Esophagus squamous epithelium (tissue), 5 donors: Measurements from ENCODE around the gene TMEM108. TPM values are rescaled to one million over a fixed set of nuclear protein-coding genes. Genes with fewer than 3 reads are reported as not detected.

ENCODE experiments used
- DNase-seq: peaks from one replicate; lab custom pipeline; 2025; lab: John Stamatoyannopoulos, UW
- H3K27ac ChIP-seq, 4 donors: fragments of 200-600 bp; sonication (generic); one replicate each; pipeline ENCODE4 v1.5.1; 2016 to 2019; ENCODE audit warnings: mild to moderate bottlenecking in 1 of 4
- H3K27me3 ChIP-seq, 4 donors: fragments of 200-600 bp; sonication (generic); 1 replicate in 3 of 4; 2 replicates in 1 of 4; pipeline versions ENCODE4 v1.5.1 to v1.6.0; 2017 to 2021; ENCODE audit warnings: antibody characterized with exemption in 1 of 4
- H3K36me3 ChIP-seq, 3 donors: fragments of 200-600 bp; sonication (generic); one replicate each; pipeline ENCODE4 v1.5.1; 2016 to 2019
- H3K4me1 ChIP-seq, 3 donors: fragments of 200-600 bp; sonication (generic); one replicate each; pipeline ENCODE4 v1.5.1; 2017 to 2019
- H3K4me3 ChIP-seq, 4 donors: fragments of 200-600 bp; sonication (generic); 1 replicate in 3 of 4; 2 replicates in 1 of 4; pipeline ENCODE4 v1.5.1; 2016 to 2019; ENCODE audit warnings: mild to moderate bottlenecking in 2 of 4, moderate library complexity in 1 of 4
- H3K9me3 ChIP-seq, 3 donors: fragments of 200-600 bp; sonication (generic); one replicate each; pipeline ENCODE4 v1.5.1; 2016 to 2019
- CTCF ChIP-seq, 6 experiments: fragments of 450-650 bp in 4 of 6; fragments of 200-600 bp in 2 of 6; sonication (generic) in 2 of 6; IDR thresholded peaks; one replicate each; pipeline ENCODE4 v1.5.1; 2016 to 2019; ENCODE audit warnings: antibody characterized with exemption in 6 of 6, mild to moderate bottlenecking in 4 of 6, moderate library complexity in 4 of 6
- POLR2A ChIP-seq, 4 donors: fragments of 450-650 bp; IDR thresholded peaks; one replicate each; pipeline ENCODE4 v1.6.1; 2017; ENCODE audit warnings: antibody characterized with exemption in 4 of 4, mild to moderate bottlenecking in 4 of 4, moderate library complexity in 3 of 4
- WGBS, 2 donors: methylation state at CpG; one replicate each; pipeline ENCODE4 v1.1.5; 2018; 5-methylcytosine and 5-hydroxymethylcytosine counted together
- intact Hi-C: fragments of 100-400 bp; cut with DNase I; formaldehyde crosslinking; loops from one replicate; pipeline ENCODE4 v1.15.0; 2022
- total RNA-seq, 4 donors: library from RNA; depleted of rRNA; stranded (reverse); fragments of >200 nt; gene quantifications; one replicate each; pipeline ENCODE4 v1.1.0, GENCODE V29; 2016
- donor health status: DM: yes; HTN: yes; CAD: no.

Gene TMEM108
- total RNA-seq, 4 donors from 2014 or later = 0.12 to 3.4 (median 0.24) TPM

DNA sequence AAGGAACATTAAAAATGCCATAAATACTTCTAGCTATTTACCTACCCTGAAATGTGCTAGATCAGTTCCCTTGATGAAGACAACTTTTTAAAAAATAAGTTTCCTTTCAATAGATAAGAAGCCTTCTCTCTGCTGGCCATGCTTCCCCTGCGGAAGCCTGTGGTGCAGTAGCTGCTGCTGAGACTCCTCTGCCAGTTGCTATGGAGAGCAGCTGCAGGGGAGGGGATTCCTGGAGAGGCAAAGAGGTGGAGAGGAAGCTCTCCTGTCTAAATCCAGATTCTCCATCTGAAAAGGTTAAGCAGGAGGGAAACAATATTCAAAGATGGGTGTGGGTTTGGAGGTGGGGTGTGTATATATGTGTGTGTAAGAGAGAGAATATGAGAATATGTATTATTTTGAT, 291.9 kb downstream of the TMEM108 start:
- TF ChIP-seq POLR2A (IDR thresholded peaks at IDR 0.05) = no peak
- no peak for TF ChIP-seq CTCF (IDR thresholded peaks at IDR 0.05)
- H3K4me1 ChIP-seq = no peaks in the 10 kb centered on the region
- H3K27ac ChIP-seq = no peak overlapping the region
- 40 to 67% methylated on average over 1 of the region's 1 CpG for WGBS, 2 donors
- H3K9me3 ChIP-seq = no peaks in the 10 kb centered on the region
- DNase-seq = no peak
- H3K36me3 ChIP-seq = no peaks in the 10 kb centered on the region
- H3K4me3 ChIP-seq = no peak overlapping the region
- no peaks in the 10 kb centered on the region for H3K27me3 ChIP-seq
- intact Hi-C loops = no loop called here

GRCh38 chr3:133330522-133330921, 292.3 kb downstream of the TMEM108 start:
- no peak overlapping the region for H3K4me3 ChIP-seq
- no peaks in the 10 kb centered on the region for H3K27me3 ChIP-seq
- no peak for TF ChIP-seq POLR2A (IDR thresholded peaks at IDR 0.05)
- no peak for TF ChIP-seq CTCF (IDR thresholded peaks at IDR 0.05)
- intact Hi-C loops = no loop called here
- H3K27ac ChIP-seq = no peak overlapping the region
- no peak for DNase-seq
- H3K36me3 ChIP-seq = no peaks in the 10 kb centered on the region
- no peaks in the 10 kb centered on the region for H3K9me3 ChIP-seq
- no peaks in the 10 kb centered on the region for H3K4me1 ChIP-seq

GRCh38 chr3:133354721-133355120, 316.5 kb downstream of the TMEM108 start:
- H3K4me3 ChIP-seq = no peak overlapping the region
- DNase-seq = no peak
- H3K27me3 ChIP-seq = no peaks in the 10 kb centered on the region
- no peak for TF ChIP-seq CTCF (IDR thresholded peaks at IDR 0.05)
- TF ChIP-seq POLR2A (IDR thresholded peaks at IDR 0.05) = no peak
- intact Hi-C loops = no loop called here
- peaks cover 0 to 6% (median 3%) of the 10 kb centered on the region in 3 donors for H3K9me3 ChIP-seq
- no peaks in the 10 kb centered on the region for H3K36me3 ChIP-seq
- no peaks in the 10 kb centered on the region for H3K4me1 ChIP-seq
- H3K27ac ChIP-seq = no peak overlapping the region
- WGBS, 2 donors = 73 to 78% methylated on average over 4 of the region's 4 CpGs

- DNase-seq = no peak
- H3K27ac ChIP-seq = no peak overlapping the region
- peaks cover 0 to 6% (median 3%) of the 10 kb centered on the region in 3 donors for H3K9me3 ChIP-seq
- H3K36me3 ChIP-seq = no peaks in the 10 kb centered on the region
- WGBS, 2 donors = 88 to 90% methylated on average over 2 of the region's 2 CpGs
- no peak for TF ChIP-seq POLR2A (IDR thresholded peaks at IDR 0.05)
- no peak for TF ChIP-seq CTCF (IDR thresholded peaks at IDR 0.05)
- no peaks in the 10 kb centered on the region for H3K27me3 ChIP-seq
- no peak overlapping the region for H3K4me3 ChIP-seq
- intact Hi-C loops = no loop called here
- no peaks in the 10 kb centered on the region for H3K4me1 ChIP-seq
Measured at GRCh38 chr3:133360476-133360875, 322.3 kb downstream of the TMEM108 start.

- TF ChIP-seq CTCF (IDR thresholded peaks at IDR 0.05) (no peak), POLR2A (IDR thresholded peaks at IDR 0.05) (no peak)
- H3K27me3 ChIP-seq = no peaks in the 10 kb centered on the region
- 89 to 93% methylated on average over 2 of the region's 2 CpGs for WGBS, 2 donors
- H3K4me1 ChIP-seq = no peaks in the 10 kb centered on the region
- no peak for DNase-seq
- no peak overlapping the region for H3K27ac ChIP-seq
- H3K4me3 ChIP-seq = no peak overlapping the region
- H3K9me3 ChIP-seq = peaks cover 0 to 6% (median 3%) of the 10 kb centered on the region in 3 donors
- intact Hi-C loops = no loop called here
- no peaks in the 10 kb centered on the region for H3K36me3 ChIP-seq
Measured at GRCh38 chr3:133361011-133361410, 322.8 kb downstream of the TMEM108 start.
